SK-N-MC (cell line): ENCODE measurements around the gene EPN3.

Experiments used
- DNase-seq: peaks from one replicate; pipeline ENCODE4 v3.0.0-alpha.2; 2011; ENCODE audit warnings: low read depth, low spot score
- H3K27ac ChIP-seq: fragments of 200-600 bp; sonication (generic); 2 replicates; pipeline ENCODE4 v1.5.1; 2016; ENCODE audit warnings: mixed run types
- H3K36me3 ChIP-seq: fragments of 200-600 bp; sonication (generic); 2 replicates; pipeline ENCODE4 v1.6.1; 2017; ENCODE audit warnings: antibody characterized with exemption, low read length, mixed read lengths; ENCODE audit not compliant: insufficient read depth
- H3K4me3 ChIP-seq: fragments of 200-600 bp; sonication (generic); 2 replicates; pipeline ENCODE4 v1.5.1; 2016
- H3K9ac ChIP-seq: fragments of 200-600 bp; sonication (generic); 2 replicates; pipeline ENCODE4 v1.8.0; 2017; ENCODE audit warnings: mixed run types, mixed read lengths; ENCODE audit not compliant: insufficient read length
- H3K9me3 ChIP-seq: fragments of 200-600 bp; sonication (generic); 2 replicates; pipeline ENCODE4 v1.6.1; 2017; ENCODE audit warnings: low read depth, mild to moderate bottlenecking, antibody characterized with exemption, low read length, moderate library complexity, mixed read lengths
- EZH2 ChIP-seq: fragments of 200-600 bp; sonication (generic); IDR thresholded peaks from one replicate; pipeline ENCODE4 v1.6.1; 2017; ENCODE audit warnings: antibody characterized with exemption
- FOXP2 ChIP-seq: optimal IDR thresholded peaks from 2 replicates; pipeline ENCODE3; 2011; ENCODE audit warnings: mild to moderate bottlenecking, moderate library complexity; ENCODE audit not compliant: insufficient read depth; ENCODE audit errors: extremely low read length, control extremely low read depth
- POLR2AphosphoS5 ChIP-seq: IDR thresholded peaks from 2 replicates; pipeline ENCODE4 v1.6.1; 2012; ENCODE audit warnings: mild to moderate bottlenecking, low read depth, low read length, borderline replicate concordance

Gene EPN3

GRCh38 chr17:50570528-50570927 is 38.0 kb downstream of the EPN3 start:
- Histone ChIP-seq H3K9ac (no peak overlapping the region), H3K9me3 (no peaks in the 10 kb centered on the region), H3K4me3 (no peak overlapping the region), H3K27ac (no peak overlapping the region), H3K36me3 (peaks cover 17% of the 10 kb centered on the region; the same call in 1 of the 2 replicates)
- TF ChIP-seq FOXP2 (no peak), EZH2 (no peak), POLR2AphosphoS5 (no peak)
- no peak for DNase-seq

- no peak overlapping the region for H3K27ac ChIP-seq
- TF ChIP-seq POLR2AphosphoS5 (no peak), FOXP2 (no peak), EZH2 (no peak)
- no peak overlapping the region for H3K9ac ChIP-seq
- DNase-seq = no peak
- H3K4me3 ChIP-seq = no peak overlapping the region
- H3K9me3 ChIP-seq = no peaks in the 10 kb centered on the region
- H3K36me3 ChIP-seq = peaks cover 17% of the 10 kb centered on the region; the same call in 1 of the 2 replicates
Observed at GRCh38 chr17:50571681-50572080, 39.1 kb downstream of the EPN3 start.

- H3K27ac ChIP-seq = no peak overlapping the region
- no peak overlapping the region for H3K9ac ChIP-seq
- DNase-seq = no peak
- H3K4me3 ChIP-seq = no peak overlapping the region
- peaks cover 17% of the 10 kb centered on the region; the same call in 1 of the 2 replicates for H3K36me3 ChIP-seq
- H3K9me3 ChIP-seq = no peaks in the 10 kb centered on the region
- TF ChIP-seq FOXP2 (no peak), POLR2AphosphoS5 (no peak), EZH2 (no peak)
Observed at GRCh38 chr17:50572541-50572940, 40.0 kb downstream of the EPN3 start.

- H3K4me3 ChIP-seq = no peak overlapping the region
- H3K27ac ChIP-seq = no peak overlapping the region
- H3K9me3 ChIP-seq = no peaks in the 10 kb centered on the region
- peaks cover 21% of the 10 kb centered on the region; the same call in 1 of the 2 replicates for H3K36me3 ChIP-seq
- TF ChIP-seq FOXP2 = no peak
- no peak for TF ChIP-seq POLR2AphosphoS5
- TF ChIP-seq EZH2 = no peak
- DNase-seq = no peak
- H3K9ac ChIP-seq = no peak overlapping the region
Observed at GRCh38 chr17:50573866-50574611, 41.5 kb downstream of the EPN3 start.

GRCh38 chr17:50575581-50576210 is 43.2 kb downstream of the EPN3 start:
- no peak overlapping the region for H3K9ac ChIP-seq
- H3K4me3 ChIP-seq = no peak overlapping the region
- H3K9me3 ChIP-seq = no peaks in the 10 kb centered on the region
- peaks cover 21% of the 10 kb centered on the region; the same call in 1 of the 2 replicates for H3K36me3 ChIP-seq
- no peak for DNase-seq
- no peak overlapping the region for H3K27ac ChIP-seq
- no peak for TF ChIP-seq FOXP2
- no peak for TF ChIP-seq POLR2AphosphoS5
- TF ChIP-seq EZH2 = no peak

GRCh38 chr17:50576864-50577263 is 44.3 kb downstream of the EPN3 start:
- H3K36me3 ChIP-seq = peaks cover 21% of the 10 kb centered on the region; the same call in 1 of the 2 replicates
- no peak for DNase-seq
- no peaks in the 10 kb centered on the region for H3K9me3 ChIP-seq
- no peak overlapping the region for H3K9ac ChIP-seq
- TF ChIP-seq EZH2 (no peak), FOXP2 (no peak), POLR2AphosphoS5 (no peak)
- H3K4me3 ChIP-seq = no peak overlapping the region
- no peak overlapping the region for H3K27ac ChIP-seq

- TF ChIP-seq FOXP2 = no peak
- TF ChIP-seq EZH2 = no peak
- TF ChIP-seq POLR2AphosphoS5 = no peak
- no peak for DNase-seq
- no peak overlapping the region for H3K9ac ChIP-seq
- no peak overlapping the region for H3K4me3 ChIP-seq
- no peak overlapping the region for H3K27ac ChIP-seq
- H3K9me3 ChIP-seq = no peaks in the 10 kb centered on the region
- H3K36me3 ChIP-seq = peaks cover 16% of the 10 kb centered on the region; the same call in 1 of the 2 replicates
Observed at GRCh38 chr17:50577451-50577954, 45.0 kb downstream of the EPN3 start.

GRCh38 chr17:50578173-50578572 is 45.6 kb downstream of the EPN3 start:
- peaks cover 11% of the 10 kb centered on the region; the same call in 1 of the 2 replicates for H3K36me3 ChIP-seq
- H3K9me3 ChIP-seq = no peaks in the 10 kb centered on the region
- TF ChIP-seq EZH2 = no peak
- H3K27ac ChIP-seq = no peak overlapping the region
- H3K4me3 ChIP-seq = no peak overlapping the region
- H3K9ac ChIP-seq = no peak overlapping the region
- no peak for DNase-seq

GRCh38 chr17:50579399-50579798 is 46.9 kb downstream of the EPN3 start:
- Histone ChIP-seq H3K4me3 (no peak overlapping the region), H3K9ac (no peak overlapping the region), H3K9me3 (no peaks in the 10 kb centered on the region), H3K27ac (no peak overlapping the region), H3K36me3 (peaks cover 7% of the 10 kb centered on the region; the same call in 1 of the 2 replicates)
- no peak for TF ChIP-seq POLR2AphosphoS5
- TF ChIP-seq FOXP2 = no peak
- TF ChIP-seq EZH2 = no peak
- no peak for DNase-seq
